HL-60 (cell line): ENCODE results near the gene C1QL1.

Source experiments
- DNase-seq, 2 experiments: peaks; one replicate each; pipeline ENCODE4 v3.0.0-alpha.2; 2010 to 2020; ENCODE audit warnings: low read depth in 1 of 2, low spot score in 1 of 2
- H3K27ac ChIP-seq: fragments of 250-450 bp; sonication (Bioruptor Pico); replicated peaks from 2 replicates; pipeline ENCODE4 v1.5.1; 2020; ENCODE audit warnings: mild to moderate bottlenecking, moderate library complexity
- H3K27me3 ChIP-seq: fragments of 250-450 bp; sonication (Bioruptor Pico); 2 replicates; pipeline ENCODE4 v1.5.1; 2021; ENCODE audit warnings: mild to moderate bottlenecking, moderate library complexity; ENCODE audit not compliant: insufficient read depth, poor library complexity, severe bottlenecking
- H3K4me3 ChIP-seq: replicated peaks from 2 replicates; pipeline ENCODE4 v1.5.1; 2011; ENCODE audit warnings: mild to moderate bottlenecking, control low read depth, low read length; ENCODE audit not compliant: insufficient read depth
- CTCF ChIP-seq: IDR thresholded peaks from one replicate; pipeline ENCODE4 v1.5.1; 2011; ENCODE audit warnings: low read length, control low read depth, inconsistent platforms; ENCODE audit not compliant: insufficient read depth
- GABPA ChIP-seq: IDR thresholded peaks from 2 replicates; pipeline ENCODE4 v1.6.1; 2012; ENCODE audit warnings: low read depth
- POLR2AphosphoS5 ChIP-seq: IDR thresholded peaks from 2 replicates; pipeline ENCODE4 v1.6.1; 2012; ENCODE audit warnings: low read depth
- SPI1 ChIP-seq: IDR thresholded peaks from 2 replicates; pipeline ENCODE4 v1.6.1; 2012; ENCODE audit warnings: low read depth, mild to moderate bottlenecking, borderline replicate concordance
- long read RNA-seq: library from polyadenylated mRNA; unstranded; transcript quantifications from one replicate; pipeline ENCODE4 v2.0.0, GENCODE V29; 2020
- TF ChIP-seq, protein P1 (sequence below): IDR thresholded peaks from 2 replicates; pipeline ENCODE4 v1.6.1; 2012; ENCODE audit warnings: low read depth; ENCODE audit not compliant: insufficient replicate concordance

The C1QL1 gene
- long read RNA-seq = 0 reads

DNA sequence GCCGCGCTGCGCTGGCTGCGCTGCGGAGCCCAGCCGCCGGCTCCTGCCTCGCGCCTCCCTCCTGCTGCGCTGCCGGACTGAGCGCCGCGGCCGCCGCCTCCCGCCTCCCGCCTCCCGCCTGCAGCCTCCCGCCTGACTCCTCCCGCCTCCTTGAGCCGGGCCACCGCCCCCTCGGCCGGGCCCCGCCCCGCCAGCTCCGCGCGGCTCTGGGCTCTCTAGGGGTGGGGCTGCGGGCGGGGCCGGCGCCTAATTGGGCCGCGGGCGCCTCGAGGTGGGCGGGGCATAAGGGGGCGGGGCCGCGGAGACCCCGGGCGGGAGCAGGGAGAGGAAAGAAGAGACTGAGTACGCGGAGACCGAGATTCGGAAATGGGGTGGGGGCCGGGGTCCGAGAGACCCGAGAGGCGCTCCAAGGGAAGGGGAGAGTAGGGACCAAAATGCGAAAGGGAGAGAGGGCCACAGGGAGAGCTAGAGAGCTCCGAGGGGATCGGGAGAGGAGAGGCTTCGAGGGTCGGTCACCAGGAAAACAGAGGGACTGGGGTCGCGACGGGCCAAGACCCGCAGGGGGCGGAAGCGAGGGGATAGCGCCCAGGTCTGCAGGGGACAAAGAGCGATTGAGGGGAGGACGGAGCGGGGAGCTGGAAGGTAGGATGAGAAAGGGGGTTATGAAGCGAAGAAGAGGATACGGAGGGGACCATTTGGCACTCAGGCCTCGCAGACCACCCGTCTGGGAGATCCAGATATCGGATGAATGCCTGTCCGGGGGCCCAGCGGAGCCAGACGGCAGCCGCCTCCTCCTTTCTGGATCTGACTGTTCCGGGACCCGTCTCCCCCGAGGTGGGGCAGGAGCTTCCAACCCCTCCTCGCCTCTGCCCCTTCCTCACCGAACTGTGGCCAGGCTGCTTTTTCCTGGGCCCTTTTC is at the start of gene C1QL1:
Gene C1QL1 (minus strand): TSS at position 79 of the 919 bp plus-strand sequence. CDS start 255 bp downstream, outside the sequence.
- DNase-seq = peak; percentile 58 to 83
- H3K27ac ChIP-seq = no peak within 1 kb of the TSS
- peaks cover 48% of the 10 kb centered on the region for H3K27me3 ChIP-seq
- H3K4me3 ChIP-seq = peak within 1 kb of the TSS; percentile 20; the same call in 1 of the 2 replicates
- TF ChIP-seq CTCF (no peak), POLR2AphosphoS5 (no peak), GABPA (no peak), SPI1 (no peak)
- TF ChIP-seq, protein P1, sequence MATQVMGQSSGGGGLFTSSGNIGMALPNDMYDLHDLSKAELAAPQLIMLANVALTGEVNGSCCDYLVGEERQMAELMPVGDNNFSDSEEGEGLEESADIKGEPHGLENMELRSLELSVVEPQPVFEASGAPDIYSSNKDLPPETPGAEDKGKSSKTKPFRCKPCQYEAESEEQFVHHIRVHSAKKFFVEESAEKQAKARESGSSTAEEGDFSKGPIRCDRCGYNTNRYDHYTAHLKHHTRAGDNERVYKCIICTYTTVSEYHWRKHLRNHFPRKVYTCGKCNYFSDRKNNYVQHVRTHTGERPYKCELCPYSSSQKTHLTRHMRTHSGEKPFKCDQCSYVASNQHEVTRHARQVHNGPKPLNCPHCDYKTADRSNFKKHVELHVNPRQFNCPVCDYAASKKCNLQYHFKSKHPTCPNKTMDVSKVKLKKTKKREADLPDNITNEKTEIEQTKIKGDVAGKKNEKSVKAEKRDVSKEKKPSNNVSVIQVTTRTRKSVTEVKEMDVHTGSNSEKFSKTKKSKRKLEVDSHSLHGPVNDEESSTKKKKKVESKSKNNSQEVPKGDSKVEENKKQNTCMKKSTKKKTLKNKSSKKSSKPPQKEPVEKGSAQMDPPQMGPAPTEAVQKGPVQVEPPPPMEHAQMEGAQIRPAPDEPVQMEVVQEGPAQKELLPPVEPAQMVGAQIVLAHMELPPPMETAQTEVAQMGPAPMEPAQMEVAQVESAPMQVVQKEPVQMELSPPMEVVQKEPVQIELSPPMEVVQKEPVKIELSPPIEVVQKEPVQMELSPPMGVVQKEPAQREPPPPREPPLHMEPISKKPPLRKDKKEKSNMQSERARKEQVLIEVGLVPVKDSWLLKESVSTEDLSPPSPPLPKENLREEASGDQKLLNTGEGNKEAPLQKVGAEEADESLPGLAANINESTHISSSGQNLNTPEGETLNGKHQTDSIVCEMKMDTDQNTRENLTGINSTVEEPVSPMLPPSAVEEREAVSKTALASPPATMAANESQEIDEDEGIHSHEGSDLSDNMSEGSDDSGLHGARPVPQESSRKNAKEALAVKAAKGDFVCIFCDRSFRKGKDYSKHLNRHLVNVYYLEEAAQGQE = no peak

GRCh38 chr17:45016823-45017222 is 48.7 kb upstream of the C1QL1 start:
- no peak overlapping the region for H3K27ac ChIP-seq
- peak in 1 of 2 experiments; percentile 16 for DNase-seq
- no peak for TF ChIP-seq CTCF
- TF ChIP-seq, protein P1 = no peak
- no peak for TF ChIP-seq POLR2AphosphoS5
- no peak for TF ChIP-seq GABPA
- no peak for TF ChIP-seq SPI1
- H3K27me3 ChIP-seq = peaks cover 27% of the 10 kb centered on the region
- H3K4me3 ChIP-seq = no peak overlapping the region

DNA sequence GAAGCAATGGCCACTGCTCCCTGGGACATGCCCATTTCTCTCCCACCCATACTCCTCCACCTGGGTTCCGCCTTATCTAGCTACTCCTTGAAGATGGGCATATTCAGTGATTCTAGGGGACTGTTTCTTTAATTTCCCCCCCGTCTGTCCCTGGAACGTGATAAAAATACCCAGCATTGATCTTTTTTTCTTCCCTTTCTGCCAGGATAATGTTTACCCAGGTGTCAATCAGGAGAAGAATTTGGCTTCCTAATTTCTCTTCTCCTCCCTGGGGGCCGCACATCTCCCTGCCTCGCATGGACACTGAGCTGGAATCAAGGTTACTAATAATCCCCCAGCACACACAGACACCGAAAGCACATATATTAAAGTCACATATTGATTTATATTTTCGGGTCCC is 48.1 kb upstream of the C1QL1 start:
- Histone ChIP-seq H3K27me3 (peaks cover 21% of the 10 kb centered on the region), H3K4me3 (no peak overlapping the region), H3K27ac (no peak overlapping the region)
- TF ChIP-seq SPI1 = no peak
- no peak for TF ChIP-seq CTCF
- TF ChIP-seq GABPA = no peak
- TF ChIP-seq, protein P1 = no peak
- no peak for TF ChIP-seq POLR2AphosphoS5
- no peak for DNase-seq
